HCT116 (cell line): ENCODE data around the gene FAM131B. TPM values are rescaled to one million over a fixed set of nuclear protein-coding genes. Genes with fewer than 3 reads are reported as not detected.
A peak's percentile ranks its signal among the peaks of the same experiment; 100 is the strongest.

Experiments used
- ATAC-seq: fragments of 200-7000 bp; cut with Tn5 transposase; 2 replicates; pipeline ENCODE4 v1.9.1; 2020; ENCODE audit warnings: mild to moderate bottlenecking, moderate library complexity
- BruUV-seq: library from RNA; stranded (reverse); fragments of 400-500 nt; replicated peaks from 2 replicates; lab custom pipeline; 2021; lab: Mats Ljungman, UMichigan
- CTCF ChIA-PET: fragments of 300-600 bp; sonication (Branson Sonifier 250); formaldehyde crosslinking; loops from one replicate; lab custom pipeline; 2021; ENCODE audit warnings: antibody characterized with exemption; lab: Charles Lee
- POLR2A ChIA-PET: fragments of 300-600, 350-600 bp; sonication (Branson Sonifier 250); formaldehyde crosslinking; loops from one replicate; lab custom pipeline; 2021; ENCODE audit warnings: antibody characterized with exemption; lab: Charles Lee
- RAD21 ChIA-PET, 2 experiments: fragments of 300-600 bp; sonication (Branson Sonifier 250); formaldehyde crosslinking; loops; one replicate each; lab custom pipeline; 2023; ENCODE audit warnings: low total read pairs in 2 of 2; ENCODE audit not compliant: uncharacterized antibody in 2 of 2, unreplicated experiment in 2 of 2, low non-redundant PET in 1 of 2; lab: Charles Lee
- DNase-seq: peaks from one replicate; pipeline ENCODE4 v3.0.0-alpha.2; 2010; ENCODE audit warnings: low read depth, low spot score
- H2AFZ ChIP-seq: fragments of 200-600 bp; shearing (Covaris generic), sonication (generic); 2 replicates; pipeline ENCODE4 v1.6.1; 2017; ENCODE audit warnings: low read depth, mixed run types, mixed read lengths, antibody characterized with exemption, low read length; ENCODE audit not compliant: poor library complexity, severe bottlenecking
- H3K27ac ChIP-seq: 2 replicates; pipeline ENCODE4 v1.5.1; 2012; ENCODE audit warnings: low read depth, low read length
- H3K27me3 ChIP-seq: fragments of 200-600 bp; sonication (generic); 2 replicates; pipeline ENCODE4 v1.6.1; 2016; ENCODE audit warnings: mixed run types, low read length, mixed read lengths; ENCODE audit not compliant: insufficient read depth
- H3K36me3 ChIP-seq, 2 experiments: fragments of 200-500 bp in 1 of 2; fragments of 200-600 bp in 1 of 2; sonication (Bioruptor generic) in 1 of 2; sonication (generic) in 1 of 2; 2 replicates each; pipeline versions ENCODE4 v1.5.1 to v1.6.1; 2014 to 2016; ENCODE audit warnings: low read length in 2 of 2, inconsistent platforms in 1 of 2, mixed read lengths in 1 of 2, mixed run types in 1 of 2; ENCODE audit not compliant: insufficient read depth in 2 of 2, control insufficient read depth in 1 of 2
- H3K4me1 ChIP-seq, 2 experiments: fragments of 200-600 bp in 1 of 2; sonication (generic) in 1 of 2; 2 replicates each; pipeline versions ENCODE4 v1.5.1 to v1.6.1; 2012 to 2017; ENCODE audit warnings: low read length in 2 of 2, inconsistent platforms in 1 of 2, mild to moderate bottlenecking in 1 of 2, mixed read lengths in 1 of 2, mixed run types in 1 of 2, moderate library complexity in 1 of 2; ENCODE audit not compliant: insufficient read depth in 2 of 2, control insufficient read depth in 1 of 2
- H3K4me2 ChIP-seq: fragments of 200-600 bp; sonication (generic); 2 replicates; pipeline ENCODE4 v1.6.1; 2017; ENCODE audit warnings: mixed run types, low read length, mixed read lengths
- H3K4me3 ChIP-seq, 2 experiments: fragments of 200-600 bp in 1 of 2; sonication (generic) in 1 of 2; replicated peaks in 1 of 2; 2 replicates each; pipeline ENCODE4 v1.5.1; 2011 to 2016; ENCODE audit warnings: low read length in 2 of 2, control low read depth in 1 of 2, low read depth in 1 of 2, mild to moderate bottlenecking in 1 of 2, mixed read lengths in 1 of 2, mixed run types in 1 of 2
- H3K79me2 ChIP-seq: fragments of 200-600 bp; sonication (generic); 2 replicates; pipeline ENCODE4 v1.6.1; 2017; ENCODE audit warnings: mild to moderate bottlenecking, mixed run types, low read length, moderate library complexity, mixed read lengths; ENCODE audit not compliant: insufficient read depth
- H3K9ac ChIP-seq: fragments of 200-600 bp; sonication (generic); 2 replicates; pipeline ENCODE4 v1.6.1; 2016; ENCODE audit warnings: low read length, mixed read lengths
- H3K9me2 ChIP-seq: fragments of 200-600 bp; sonication (generic), shearing (Covaris generic); 2 replicates; pipeline ENCODE4 v1.6.1; 2017; ENCODE audit warnings: mixed run types, mild to moderate bottlenecking, moderate library complexity; ENCODE audit not compliant: insufficient read depth
- H3K9me3 ChIP-seq, 2 experiments: fragments of 200-500 bp in 1 of 2; fragments of 200-600 bp in 1 of 2; sonication (Bioruptor generic) in 1 of 2; sonication (generic) in 1 of 2; 2 replicates each; pipeline ENCODE4 v1.6.1; 2014 to 2017; ENCODE audit warnings: low read length in 2 of 2, mixed read lengths in 2 of 2, inconsistent platforms in 1 of 2, low read depth in 1 of 2, mild to moderate bottlenecking in 1 of 2, mixed run types in 1 of 2, moderate library complexity in 1 of 2; ENCODE audit not compliant: control insufficient read depth in 1 of 2, insufficient read depth in 1 of 2
- H4K20me1 ChIP-seq: fragments of 200-600 bp; sonication (generic), shearing (Covaris generic); 2 replicates; pipeline ENCODE4 v1.6.1; 2017; ENCODE audit warnings: mixed run types, mild to moderate bottlenecking, moderate library complexity; ENCODE audit not compliant: insufficient read depth
- ATF3 ChIP-seq: IDR thresholded peaks from 2 replicates; pipeline ENCODE4 v1.6.1; 2012
- CBX3 ChIP-seq: IDR thresholded peaks from 2 replicates; pipeline ENCODE4 v1.6.1; 2012; ENCODE audit warnings: low read depth
- EZH2phosphoT487 ChIP-seq: fragments of 200-600 bp; IDR thresholded peaks from 2 replicates; pipeline ENCODE4 v1.6.1; 2018; ENCODE audit warnings: antibody characterized with exemption, borderline replicate concordance
- FOSL1 ChIP-seq: IDR thresholded peaks from 2 replicates; pipeline ENCODE4 v1.6.1; 2012; ENCODE audit warnings: low read depth
- JUND ChIP-seq: IDR thresholded peaks from 2 replicates; pipeline ENCODE4 v1.6.1; 2012
- MAX ChIP-seq: IDR thresholded peaks from 2 replicates; pipeline ENCODE4 v1.6.1; 2012
- POLR2AphosphoS5 ChIP-seq: IDR thresholded peaks from 2 replicates; pipeline ENCODE4 v1.6.1; 2011; ENCODE audit warnings: mild to moderate bottlenecking, low read depth, low read length, moderate library complexity
- SP1 ChIP-seq: IDR thresholded peaks from 2 replicates; pipeline ENCODE4 v1.6.1; 2012; ENCODE audit warnings: low read depth
- YY1 ChIP-seq: IDR thresholded peaks from 2 replicates; pipeline ENCODE4 v1.6.1; 2011; ENCODE audit warnings: low read length, low read depth, moderate library complexity, mild to moderate bottlenecking; ENCODE audit not compliant: insufficient replicate concordance; ENCODE audit errors: extremely low read depth
- intact Hi-C: fragments of 100-400 bp; cut with micrococcal nuclease; formaldehyde crosslinking; loops from 2 replicates; pipeline ENCODE4 v1.10.0; 2022
- total RNA-seq: library from RNA; stranded (reverse); gene quantifications from one replicate; pipeline ENCODE4 v1.2.1, GENCODE V29; 2021; ENCODE audit not compliant: unreplicated experiment

Gene FAM131B
- total RNA-seq, 1 experiment from 2014 or later = 0.20 TPM

GRCh38 chr7:143367972-143368371 is 5.5 kb upstream of the FAM131B start:
- Histone ChIP-seq H3K9me3 (no peaks in the 10 kb centered on the region), H2AFZ (peak overlapping the region; percentile 75), H3K4me1 (peaks cover 11 to 43% of the 10 kb centered on the region in 2 experiments), H3K9ac (no peak overlapping the region), H3K4me3 (no peak overlapping the region), H3K79me2 (no peaks in the 10 kb centered on the region), H4K20me1 (no peaks in the 10 kb centered on the region), H3K36me3 (no peaks in the 10 kb centered on the region), H3K4me2 (peak overlapping the region; percentile 59), H3K27ac (peak overlapping the region; percentile 7)
- DNase-seq (peak; percentile 61), ATAC-seq (peak; percentile 87)
- POLR2A ChIA-PET = interaction anchor here (0.9 kb wide), 1 partner anchor 14 kb away, joined by 3 read pairs; no protein-coding TSS in a partner anchor
- no TSS peak for BruUV-seq
- CTCF ChIA-PET = interaction anchor here (1.0 kb wide), 1 partner anchor 12 kb away, joined by 5 read pairs; no protein-coding TSS in a partner anchor
- TF ChIP-seq JUND = peak; percentile 65
- TF ChIP-seq SP1 = peak; percentile 65
- peak; percentile 69 for TF ChIP-seq MAX
- TF ChIP-seq EZH2phosphoT487 = no peak
- TF ChIP-seq CBX3 = peak; percentile 79; the same call in 1 of the 2 replicates
- TF ChIP-seq YY1 = peak; percentile 45
- TF ChIP-seq POLR2AphosphoS5 = peak; percentile 58
- TF ChIP-seq ATF3 = no peak
- TF ChIP-seq FOSL1 = peak; percentile 52
- TF ChIP-seq, all 23 proteins: peak for 7
- Histone ChIP-seq H3K9me2 (no peaks in the 10 kb centered on the region), H3K27me3 (no peaks in the 10 kb centered on the region)
- RAD21 ChIA-PET = no interaction called here
- intact Hi-C loops = no loop called here
